K562 (cell line): ENCODE results near the gene NABP2. TPM values are rescaled to one million over a fixed set of nuclear protein-coding genes. Genes with fewer than 3 reads are reported as not detected.
A peak's percentile ranks its signal among the peaks of the same experiment; 100 is the strongest.

ENCODE experiments used
- BRCA1 ChIP-seq, 2 experiments: fragments of 450-650 bp in 1 of 2; sonication (generic) in 1 of 2; formaldehyde crosslinking in 1 of 2; IDR thresholded peaks; 2 replicates each; pipeline versions ENCODE4 v1.5.0 to v1.6.1; 2017 to 2020; ENCODE audit warnings: mild to moderate bottlenecking in 1 of 2, missing genetic modification reagents in 1 of 2
- E2F3 ChIP-seq: fragments of 250-450 bp; sonication (Bioruptor Pico); IDR thresholded peaks from 2 replicates; pipeline ENCODE4 v1.4.0; 2020; ENCODE audit warnings: mild to moderate bottlenecking
- KLF16 ChIP-seq: IDR thresholded peaks from 2 replicates; pipeline ENCODE4 v1.6.1; 2016; ENCODE audit warnings: antibody characterized with exemption
- PTBP1 ChIP-seq: fragments of 200-400 bp; formaldehyde crosslinking; IDR thresholded peaks from 2 replicates; pipeline ENCODE4 v1.6.1; 2017; ENCODE audit warnings: low read depth, low read length
- RBFOX2 ChIP-seq: fragments of 200-400 bp; formaldehyde crosslinking; IDR thresholded peaks from 2 replicates; pipeline ENCODE4 v1.6.1; 2017; ENCODE audit warnings: low read depth, mild to moderate bottlenecking, low read length, moderate library complexity
- RHOXF2B ChIP-seq: fragments of 250-450 bp; sonication (Bioruptor Pico); conservative IDR thresholded peaks from 2 replicates; pipeline ENCODE4 v1.5.1; 2021
- SIX5 ChIP-seq, 2 experiments: IDR thresholded peaks; 2 replicates each; pipeline ENCODE4 v1.6.1; 2011; ENCODE audit warnings: low read length in 2 of 2, borderline replicate concordance in 1 of 2, low read depth in 1 of 2, mild to moderate bottlenecking in 1 of 2, moderate library complexity in 1 of 2; ENCODE audit not compliant: insufficient read depth in 1 of 2
- STAG1 ChIP-seq: sonication (generic); formaldehyde crosslinking; IDR thresholded peaks from 2 replicates; pipeline ENCODE4 v1.5.0; 2020; ENCODE audit warnings: missing genetic modification reagents, borderline replicate concordance
- TRIM28 ChIP-seq: fragments of 450-650 bp; IDR thresholded peaks from 2 replicates; pipeline ENCODE4 v1.6.1; 2017
- ZNF507 ChIP-seq: conservative IDR thresholded peaks from 2 replicates; pipeline ENCODE4 v1.6.1; 2017; ENCODE audit warnings: missing genetic modification characterization, missing compliant biosample characterization
- ZNF655 ChIP-seq: fragments of 250-450 bp; sonication (Bioruptor Pico); IDR thresholded peaks from 2 replicates; pipeline ENCODE4 v1.5.0; 2021
- polyA plus RNA-seq, 8 experiments: library from polyadenylated mRNA; depleted of rRNA in 4 of 8; stranded (reverse) in 5 of 8; unstranded in 3 of 8; fragments of >200 nt; fragmentation: Nextera tagmentation in 2 of 8; fragmentation: Illumina TruSeq in 1 of 8; extraction: Ambion mirVana in 2 of 8; extraction: Trizol in 1 of 8; gene quantifications; 2 replicates each; pipeline versions ENCODE4 v1.2.1 to v1.2.3, GENCODE V29; 2011 to 2014; ENCODE audit warnings: inconsistent platforms in 1 of 8, missing spikeins in 1 of 8
- total RNA-seq, 7 experiments: library from RNA; depleted of rRNA in 6 of 7; stranded (reverse); fragments of >200 nt in 6 of 7; fragmentation: Illumina TruSeq in 2 of 7; extraction: Trizol in 2 of 7; gene quantifications; 2 replicates each; pipeline versions ENCODE4 v1.2.1 to v1.2.3, GENCODE V29; 2011 to 2021; ENCODE audit warnings: low replicate concordance in 1 of 7
- TF ChIP-seq, protein P1 (sequence below): sonication (generic); formaldehyde crosslinking; IDR thresholded peaks from 2 replicates; pipeline ENCODE4 v1.4.0; 2020; ENCODE audit warnings: mild to moderate bottlenecking, missing genetic modification reagents
- TF ChIP-seq, protein P2 (sequence below): fragments of 450-650 bp; IDR thresholded peaks from 2 replicates; pipeline ENCODE4 v1.6.1; 2016; ENCODE audit warnings: low read depth
- TF ChIP-seq, protein P3 (sequence below): fragments of 250-450 bp; sonication (Bioruptor Pico); IDR thresholded peaks from 2 replicates; pipeline ENCODE4 v1.4.0; 2020; ENCODE audit warnings: mild to moderate bottlenecking, moderate library complexity

The NABP2 gene
- total and polyA plus RNA-seq, 9 of the 15 experiments (the other 6 are each of a cell fraction or from before 2014, with no cell fraction given) = 11.3 to 60.6 (median 43.5) TPM

DNA sequence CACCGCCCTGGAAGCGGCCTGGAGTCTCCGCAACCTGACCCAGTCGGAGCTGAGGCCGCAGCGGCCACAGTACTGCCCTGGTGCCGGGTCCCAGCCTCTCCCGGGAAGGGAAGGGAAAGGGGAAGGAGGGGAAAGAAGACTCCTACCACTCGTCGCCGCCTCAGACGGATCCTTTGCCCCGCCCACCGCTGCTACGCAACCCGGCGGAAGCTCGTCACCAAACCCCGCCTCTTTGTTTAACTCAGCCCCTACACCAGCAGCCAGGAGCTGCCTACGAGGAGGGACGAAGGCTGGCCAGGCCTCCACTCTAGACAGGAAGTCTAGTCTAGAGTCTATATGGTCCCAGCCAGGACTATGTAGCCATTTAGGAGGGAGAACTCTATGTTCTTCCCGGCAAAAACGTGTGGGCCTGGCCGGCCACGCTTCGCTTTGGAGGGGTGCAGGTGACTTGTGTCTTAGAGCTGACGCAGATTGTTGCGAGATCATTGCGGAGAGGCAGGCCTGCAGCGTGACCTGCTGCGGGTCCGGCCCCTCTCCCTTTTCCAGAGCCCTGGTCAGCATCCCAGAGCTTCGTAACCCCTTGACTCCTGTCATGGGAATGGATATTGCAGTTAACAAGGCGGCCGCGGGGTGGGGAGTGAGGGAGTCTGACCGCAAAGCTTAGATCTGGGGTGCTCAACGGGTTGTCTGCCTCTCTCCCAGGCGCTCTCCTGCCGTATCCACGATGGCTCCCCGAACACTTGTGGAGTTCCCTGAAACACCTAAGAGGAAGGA lies 2.2 kb upstream of the NABP2 start, which contains the start of gene RNF41 (continued):
- TF ChIP-seq BRCA1 (IDR thresholded peaks at IDR 0.05) (no peak), BRCA1 (CRISPR knock-in tag; IDR thresholded peaks at IDR 0.05) (no peak), E2F3 (CRISPR knock-in tag) (no peak), RBFOX2 (peak; percentile 88), STAG1 (no peak), ZNF507 (tag) (no peak), ZNF655 (CRISPR knock-in tag) (no peak), TRIM28 (no peak), RHOXF2B (CRISPR knock-in tag) (no peak), KLF16 (no peak), PTBP1 (no peak), SIX5 (IDR thresholded peaks at IDR 0.05; ENCODE audit: borderline replicate concordance in 1 of 2, insufficient read depth in 1 of 2, low read depth in 1 of 2, low read length in 2 of 2) (no peak)
- TF ChIP-seq, protein P1, sequence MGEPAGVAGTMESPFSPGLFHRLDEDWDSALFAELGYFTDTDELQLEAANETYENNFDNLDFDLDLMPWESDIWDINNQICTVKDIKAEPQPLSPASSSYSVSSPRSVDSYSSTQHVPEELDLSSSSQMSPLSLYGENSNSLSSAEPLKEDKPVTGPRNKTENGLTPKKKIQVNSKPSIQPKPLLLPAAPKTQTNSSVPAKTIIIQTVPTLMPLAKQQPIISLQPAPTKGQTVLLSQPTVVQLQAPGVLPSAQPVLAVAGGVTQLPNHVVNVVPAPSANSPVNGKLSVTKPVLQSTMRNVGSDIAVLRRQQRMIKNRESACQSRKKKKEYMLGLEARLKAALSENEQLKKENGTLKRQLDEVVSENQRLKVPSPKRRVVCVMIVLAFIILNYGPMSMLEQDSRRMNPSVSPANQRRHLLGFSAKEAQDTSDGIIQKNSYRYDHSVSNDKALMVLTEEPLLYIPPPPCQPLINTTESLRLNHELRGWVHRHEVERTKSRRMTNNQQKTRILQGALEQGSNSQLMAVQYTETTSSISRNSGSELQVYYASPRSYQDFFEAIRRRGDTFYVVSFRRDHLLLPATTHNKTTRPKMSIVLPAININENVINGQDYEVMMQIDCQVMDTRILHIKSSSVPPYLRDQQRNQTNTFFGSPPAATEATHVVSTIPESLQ (CRISPR knock-in tag) = peak; percentile 29; the same call in 1 of the 2 replicates
- TF ChIP-seq, protein P2, sequence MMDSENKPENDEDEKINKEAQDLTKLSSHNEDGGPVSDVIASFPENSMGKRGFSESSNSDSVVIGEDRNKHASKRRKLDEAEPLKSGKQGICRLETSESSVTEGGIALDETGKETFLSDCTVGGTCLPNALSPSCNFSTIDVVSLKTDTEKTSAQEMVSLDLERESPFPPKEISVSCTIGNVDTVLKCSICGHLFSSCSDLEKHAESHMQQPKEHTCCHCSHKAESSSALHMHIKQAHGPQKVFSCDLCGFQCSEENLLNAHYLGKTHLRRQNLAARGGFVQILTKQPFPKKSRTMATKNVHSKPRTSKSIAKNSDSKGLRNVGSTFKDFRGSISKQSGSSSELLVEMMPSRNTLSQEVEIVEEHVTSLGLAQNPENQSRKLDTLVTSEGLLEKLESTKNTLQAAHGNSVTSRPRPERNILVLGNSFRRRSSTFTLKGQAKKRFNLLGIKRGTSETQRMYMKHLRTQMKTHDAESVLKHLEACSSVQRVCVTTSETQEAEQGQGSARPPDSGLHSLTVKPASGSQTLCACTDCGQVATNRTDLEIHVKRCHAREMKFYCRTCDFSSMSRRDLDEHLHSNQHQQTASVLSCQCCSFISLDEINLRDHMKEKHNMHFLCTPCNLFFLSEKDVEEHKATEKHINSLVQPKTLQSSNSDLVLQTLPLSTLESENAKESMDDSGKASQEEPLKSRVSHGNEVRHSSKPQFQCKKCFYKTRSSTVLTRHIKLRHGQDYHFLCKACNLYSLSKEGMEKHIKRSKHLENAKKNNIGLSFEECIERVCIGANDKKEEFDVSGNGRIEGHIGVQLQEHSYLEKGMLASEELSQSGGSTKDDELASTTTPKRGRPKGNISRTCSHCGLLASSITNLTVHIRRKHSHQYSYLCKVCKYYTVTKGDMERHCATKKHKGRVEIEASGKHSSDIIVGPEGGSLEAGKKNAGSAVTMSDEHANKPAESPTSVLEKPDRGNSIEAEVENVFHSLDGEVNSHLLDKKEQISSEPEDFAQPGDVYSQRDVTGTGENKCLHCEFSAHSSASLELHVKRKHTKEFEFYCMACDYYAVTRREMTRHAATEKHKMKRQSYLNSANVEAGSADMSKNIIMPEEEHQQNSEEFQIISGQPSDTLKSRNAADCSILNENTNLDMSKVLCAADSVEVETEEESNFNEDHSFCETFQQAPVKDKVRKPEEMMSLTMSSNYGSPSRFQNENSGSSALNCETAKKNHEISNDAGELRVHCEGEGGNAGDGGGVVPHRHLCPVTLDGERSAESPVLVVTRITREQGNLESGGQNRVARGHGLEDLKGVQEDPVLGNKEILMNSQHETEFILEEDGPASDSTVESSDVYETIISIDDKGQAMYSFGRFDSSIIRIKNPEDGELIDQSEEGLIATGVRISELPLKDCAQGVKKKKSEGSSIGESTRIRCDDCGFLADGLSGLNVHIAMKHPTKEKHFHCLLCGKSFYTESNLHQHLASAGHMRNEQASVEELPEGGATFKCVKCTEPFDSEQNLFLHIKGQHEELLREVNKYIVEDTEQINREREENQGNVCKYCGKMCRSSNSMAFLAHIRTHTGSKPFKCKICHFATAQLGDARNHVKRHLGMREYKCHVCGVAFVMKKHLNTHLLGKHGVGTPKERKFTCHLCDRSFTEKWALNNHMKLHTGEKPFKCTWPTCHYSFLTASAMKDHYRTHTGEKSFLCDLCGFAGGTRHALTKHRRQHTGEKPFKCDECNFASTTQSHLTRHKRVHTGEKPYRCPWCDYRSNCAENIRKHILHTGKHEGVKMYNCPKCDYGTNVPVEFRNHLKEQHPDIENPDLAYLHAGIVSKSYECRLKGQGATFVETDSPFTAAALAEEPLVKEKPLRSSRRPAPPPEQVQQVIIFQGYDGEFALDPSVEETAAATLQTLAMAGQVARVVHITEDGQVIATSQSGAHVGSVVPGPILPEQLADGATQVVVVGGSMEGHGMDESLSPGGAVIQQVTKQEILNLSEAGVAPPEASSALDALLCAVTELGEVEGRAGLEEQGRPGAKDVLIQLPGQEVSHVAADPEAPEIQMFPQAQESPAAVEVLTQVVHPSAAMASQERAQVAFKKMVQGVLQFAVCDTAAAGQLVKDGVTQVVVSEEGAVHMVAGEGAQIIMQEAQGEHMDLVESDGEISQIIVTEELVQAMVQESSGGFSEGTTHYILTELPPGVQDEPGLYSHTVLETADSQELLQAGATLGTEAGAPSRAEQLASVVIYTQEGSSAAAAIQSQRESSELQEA = no peak
- TF ChIP-seq, protein P3, sequence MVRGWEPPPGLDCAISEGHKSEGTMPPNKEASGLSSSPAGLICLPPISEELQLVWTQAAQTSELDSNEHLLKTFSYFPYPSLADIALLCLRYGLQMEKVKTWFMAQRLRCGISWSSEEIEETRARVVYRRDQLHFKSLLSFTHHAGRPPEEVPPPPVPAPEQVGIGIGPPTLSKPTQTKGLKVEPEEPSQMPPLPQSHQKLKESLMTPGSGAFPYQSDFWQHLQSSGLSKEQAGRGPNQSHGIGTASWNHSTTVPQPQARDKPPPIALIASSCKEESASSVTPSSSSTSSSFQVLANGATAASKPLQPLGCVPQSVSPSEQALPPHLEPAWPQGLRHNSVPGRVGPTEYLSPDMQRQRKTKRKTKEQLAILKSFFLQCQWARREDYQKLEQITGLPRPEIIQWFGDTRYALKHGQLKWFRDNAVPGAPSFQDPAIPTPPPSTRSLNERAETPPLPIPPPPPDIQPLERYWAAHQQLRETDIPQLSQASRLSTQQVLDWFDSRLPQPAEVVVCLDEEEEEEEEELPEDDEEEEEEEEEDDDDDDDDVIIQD = no peak
